K562 (cell line): ENCODE data around the gene NES. TPM values are rescaled to one million over a fixed set of nuclear protein-coding genes. Genes with fewer than 3 reads are reported as not detected.

Source experiments
- ATAC-seq: fragments of 200-7000 bp; cut with Tn5 transposase; 3 replicates; pipeline ENCODE4 v1.9.1; 2020; ENCODE audit warnings: moderate library complexity
- BruUV-seq: library from RNA; stranded (reverse); fragments of 400-500 nt; replicated peaks from 2 replicates; lab custom pipeline; 2021; lab: Mats Ljungman, UMichigan
- CTCF ChIA-PET: fragments of 300-600 bp; formaldehyde crosslinking; extraction: SDS; loops from one replicate; lab custom pipeline; 2021; ENCODE audit warnings: low intra/inter-chr PET ratio; lab: Yijun Ruan, JAX
- POLR2A ChIA-PET: fragments of 300-600, 350-650 bp; sonication (Branson Sonifier 250); formaldehyde crosslinking; extraction: SDS; loops from one replicate; lab custom pipeline; 2021; ENCODE audit warnings: antibody characterized with exemption, inconsistent platforms; lab: Yijun Ruan, JAX
- DNase-seq, 4 experiments: peaks; one replicate each; pipeline versions ENCODE4 v3.0.0 to v3.0.0-alpha.2; 2011 to 2018; ENCODE audit warnings: low spot score in 3 of 4, mixed read lengths in 3 of 4; ENCODE audit errors: extremely low read depth in 1 of 4
- FAIRE-seq: peaks from 2 replicates; lab custom pipeline; 2011; peaks lifted over from hg19 to GRCh38; lab: Jason Lieb, UNC
- H2AFZ ChIP-seq: 2 replicates; pipeline ENCODE4 v1.6.0; 2011; ENCODE audit warnings: low read depth, low read length, control low read depth, inconsistent platforms
- H3K27ac ChIP-seq: fragments of 200-600 bp; 3 replicates; pipeline ENCODE4 v1.8.0; 2011; ENCODE audit warnings: low read depth, mild to moderate bottlenecking, control low read depth, inconsistent platforms, low read length, moderate library complexity, mixed read lengths; ENCODE audit errors: extremely low read depth
- H3K27me3 ChIP-seq, 2 experiments: fragments of 300-600 bp in 1 of 2; 2 replicates in 1 of 2; 3 replicates in 1 of 2; pipeline versions ENCODE4 v1.6.0 to v1.8.0; 2011; ENCODE audit warnings: inconsistent platforms in 2 of 2, low read length in 2 of 2, mild to moderate bottlenecking in 1 of 2, mixed read lengths in 1 of 2, moderate library complexity in 1 of 2; ENCODE audit not compliant: control insufficient read depth in 2 of 2, insufficient read depth in 2 of 2
- H3K36me3 ChIP-seq: fragments of 300-600 bp; 3 replicates; pipeline ENCODE4 v1.8.0; 2011; ENCODE audit warnings: mild to moderate bottlenecking, low read length, inconsistent platforms; ENCODE audit not compliant: control insufficient read depth, insufficient read depth
- H3K4me1 ChIP-seq, 2 experiments: fragments of 200-600 bp in 1 of 2; replicated peaks in 1 of 2; 2 replicates in 1 of 2; 3 replicates in 1 of 2; pipeline versions ENCODE4 v1.5.1 to v1.8.0; 2011; ENCODE audit warnings: inconsistent platforms in 2 of 2, low read length in 2 of 2, mild to moderate bottlenecking in 1 of 2, mixed read lengths in 1 of 2, moderate library complexity in 1 of 2; ENCODE audit not compliant: control insufficient read depth in 2 of 2, insufficient read depth in 2 of 2
- H3K4me2 ChIP-seq: 2 replicates; pipeline ENCODE4 v1.6.1; 2011; ENCODE audit warnings: low read length, control low read depth, inconsistent platforms, mixed read lengths; ENCODE audit not compliant: insufficient read depth
- H3K4me3 ChIP-seq: fragments of 200-600 bp; sonication (generic), shearing (Covaris generic); 2 replicates; pipeline ENCODE4 v1.5.1; 2016; ENCODE audit warnings: control low read depth, inconsistent platforms
- H3K79me2 ChIP-seq: fragments of 200-600 bp; 3 replicates; pipeline ENCODE4 v1.8.0; 2011; ENCODE audit warnings: low read length, inconsistent platforms; ENCODE audit not compliant: control insufficient read depth, insufficient read depth
- H3K9ac ChIP-seq, 2 experiments: 2 replicates each; pipeline versions ENCODE4 v1.6.0 to v1.6.1; 2011; ENCODE audit warnings: low read depth in 2 of 2, low read length in 2 of 2, control low read depth in 1 of 2, inconsistent platforms in 1 of 2, mild to moderate bottlenecking in 1 of 2, mixed read lengths in 1 of 2; ENCODE audit not compliant: insufficient read depth in 1 of 2
- H3K9me1 ChIP-seq: one replicate; pipeline ENCODE4 v1.6.0; 2011; ENCODE audit warnings: inconsistent platforms, mild to moderate bottlenecking, low read length, moderate library complexity; ENCODE audit not compliant: control insufficient read depth, insufficient read depth
- H3K9me3 ChIP-seq: replicated peaks from 2 replicates; pipeline ENCODE4 v1.5.1; 2011; ENCODE audit warnings: low read depth, low read length, inconsistent platforms; ENCODE audit not compliant: control insufficient read depth, insufficient read depth
- H4K20me1 ChIP-seq: replicated peaks from 2 replicates; pipeline ENCODE4 v1.6.1; 2011; ENCODE audit warnings: low read length, inconsistent platforms, mixed read lengths; ENCODE audit not compliant: control insufficient read depth, insufficient read depth
- CCNT2 ChIP-seq: IDR thresholded peaks from 2 replicates; pipeline ENCODE4 v1.6.1; 2011; ENCODE audit warnings: borderline replicate concordance, low read depth, mild to moderate bottlenecking, moderate library complexity, mixed read lengths, low read length; ENCODE audit not compliant: insufficient read length; ENCODE audit errors: extremely low read depth
- CHD4 ChIP-seq: fragments of 200-600 bp; sonication (generic); IDR thresholded peaks from 3 replicates; pipeline ENCODE4 v1.6.1; 2012; ENCODE audit warnings: low read depth, mild to moderate bottlenecking, mixed read lengths, low read length, inconsistent platforms; ENCODE audit not compliant: insufficient read depth, insufficient replicate concordance, poor library complexity, severe bottlenecking
- ELK3 ChIP-seq: fragments of 450-650 bp; formaldehyde crosslinking; IDR thresholded peaks from 2 replicates; pipeline ENCODE4 v1.4.0; 2020; ENCODE audit warnings: mild to moderate bottlenecking
- HIVEP1 ChIP-seq: fragments of 250-450 bp; sonication (Bioruptor Pico); IDR thresholded peaks from 2 replicates; pipeline ENCODE4 v1.4.0; 2020; ENCODE audit warnings: mild to moderate bottlenecking
- OTX1 ChIP-seq: fragments of 450-650 bp; formaldehyde crosslinking; IDR thresholded peaks from 2 replicates; pipeline ENCODE4 v1.4.0; 2022; ENCODE audit warnings: mild to moderate bottlenecking
- PHB2 ChIP-seq: fragments of 450-650 bp; IDR thresholded peaks from 2 replicates; pipeline ENCODE4 v1.6.1; 2017; ENCODE audit warnings: low read depth
- POLR2G ChIP-seq: fragments of 200-400 bp; formaldehyde crosslinking; IDR thresholded peaks from 2 replicates; pipeline ENCODE4 v1.6.1; 2017; ENCODE audit warnings: low read depth, mild to moderate bottlenecking, antibody characterized with exemption, low read length, moderate library complexity
- RBFOX2 ChIP-seq: fragments of 200-400 bp; formaldehyde crosslinking; IDR thresholded peaks from 2 replicates; pipeline ENCODE4 v1.6.1; 2017; ENCODE audit warnings: low read depth, mild to moderate bottlenecking, low read length, moderate library complexity
- SAFB ChIP-seq: fragments of 200-400 bp; formaldehyde crosslinking; IDR thresholded peaks from 2 replicates; pipeline ENCODE4 v1.6.1; 2017; ENCODE audit warnings: low read depth, low read length, borderline replicate concordance
- SRSF3 ChIP-seq: fragments of 200-400 bp; formaldehyde crosslinking; IDR thresholded peaks from 2 replicates; pipeline ENCODE4 v1.6.1; 2016; ENCODE audit warnings: mild to moderate bottlenecking, low read length, moderate library complexity; ENCODE audit not compliant: insufficient read depth
- U2AF2 ChIP-seq: fragments of 200-400 bp; formaldehyde crosslinking; optimal IDR thresholded peaks from 2 replicates; pipeline ENCODE3; 2017; ENCODE audit warnings: low read depth, mild to moderate bottlenecking, low read length
- ZBTB33 ChIP-seq: sonication (generic); formaldehyde crosslinking; IDR thresholded peaks from 2 replicates; pipeline ENCODE4 v1.8.1; 2023; ENCODE audit warnings: mild to moderate bottlenecking, missing genetic modification reagents
- ZNF140 ChIP-seq: fragments of 250-450 bp; sonication (Bioruptor Pico); IDR thresholded peaks from 2 replicates; pipeline ENCODE4 v1.8.0; 2021; ENCODE audit warnings: moderate library complexity, mild to moderate bottlenecking, inconsistent platforms
- ZNF280A ChIP-seq: fragments of 450-650 bp; IDR thresholded peaks from 2 replicates; pipeline ENCODE4 v1.6.1; 2018; ENCODE audit warnings: mild to moderate bottlenecking, low read depth; ENCODE audit not compliant: partially characterized antibody
- ZNF41 ChIP-seq: fragments of 250-450 bp; sonication (Bioruptor Pico); conservative IDR thresholded peaks from 2 replicates; pipeline ENCODE4 v1.4.0; 2020; ENCODE audit warnings: mild to moderate bottlenecking
- ZNF431 ChIP-seq: sonication (generic); formaldehyde crosslinking; IDR thresholded peaks from 2 replicates; pipeline ENCODE4 v1.8.0; 2022; ENCODE audit warnings: mild to moderate bottlenecking, missing genetic modification reagents
- ZNF766 ChIP-seq: fragments of 200-800 bp; sonication (Bioruptor generic); conservative IDR thresholded peaks from 2 replicates; pipeline ENCODE4 v1.6.1; 2016; ENCODE audit warnings: missing genetic modification characterization, missing compliant biosample characterization
- WGBS: fragments of 100-300 bp; shearing (Covaris generic); methylation state at CpG from one replicate; pipeline ENCODE4 v1.1.6; 2016; ENCODE audit warnings: low coverage, mixed read lengths; ENCODE audit not compliant: insufficient coverage; ENCODE audit errors: missing lambda C conversion rate; 5-methylcytosine and 5-hydroxymethylcytosine counted together
- in situ Hi-C: fragments of 300-500 bp; cut with MboI; formaldehyde crosslinking; loops from 4 replicates; pipeline ENCODE4 v1.15.0; 2018; ENCODE audit warnings: inconsistent platforms, mixed read lengths
- intact Hi-C: fragments of 100-400 bp; cut with micrococcal nuclease; formaldehyde crosslinking; loops from 2 replicates; pipeline ENCODE4 v1.14.2; 2022
- polyA plus RNA-seq, 8 experiments: library from polyadenylated mRNA; depleted of rRNA in 4 of 8; stranded (reverse) in 5 of 8; unstranded in 3 of 8; fragments of >200 nt; fragmentation: Nextera tagmentation in 2 of 8; fragmentation: Illumina TruSeq in 1 of 8; extraction: Ambion mirVana in 2 of 8; extraction: Trizol in 1 of 8; gene quantifications; 2 replicates each; pipeline versions ENCODE4 v1.2.1 to v1.2.3, GENCODE V29; 2011 to 2014; ENCODE audit warnings: inconsistent platforms in 1 of 8, missing spikeins in 1 of 8
- total RNA-seq, 7 experiments: library from RNA; depleted of rRNA in 6 of 7; stranded (reverse); fragments of >200 nt in 6 of 7; fragmentation: Illumina TruSeq in 2 of 7; extraction: Trizol in 2 of 7; gene quantifications; 2 replicates each; pipeline versions ENCODE4 v1.2.1 to v1.2.3, GENCODE V29; 2011 to 2021; ENCODE audit warnings: low replicate concordance in 1 of 7

NES gene
- total and polyA plus RNA-seq, 9 of the 15 experiments (the other 6 are each of a cell fraction or from before 2014, with no cell fraction given) = 0.10 to 8.6 (median 4.2) TPM

- FAIRE-seq = no peak
- WGBS = 86% methylated on average over 29 of the region's 40 CpGs
- no peak overlapping the region for H3K27ac ChIP-seq
- peaks cover 0 to 24% of the 10 kb centered on the region in 2 experiments; a peak in 2 of 5 replicates for H3K4me1 ChIP-seq
- POLR2A ChIA-PET = interaction anchor here (0.6 to 3.4 kb wide), 6 partner anchors 9 to 42 kb away, joined by 3 to 21 read pairs (median 3); no protein-coding TSS in a partner anchor
- CTCF ChIA-PET = no interaction called here
- H4K20me1 ChIP-seq = peaks cover 50% of the 10 kb centered on the region
- peaks cover 43% of the 10 kb centered on the region for H3K36me3 ChIP-seq
- no peak overlapping the region for H3K4me2 ChIP-seq
- in situ Hi-C loops = no loop called here
- H3K79me2 ChIP-seq = no peaks in the 10 kb centered on the region
- BruUV-seq = TSS peak; percentile 24
- H3K4me3 ChIP-seq = no peak overlapping the region
- H3K9me3 ChIP-seq = no peaks in the 10 kb centered on the region
- no peaks in the 10 kb centered on the region for H3K27me3 ChIP-seq
- no peak overlapping the region for H2AFZ ChIP-seq
- intact Hi-C loops = no loop called here
- no peak overlapping the region for H3K9ac ChIP-seq
- no peak for ATAC-seq
- no peak for DNase-seq
- H3K9me1 ChIP-seq = no peaks in the 10 kb centered on the region
- TF ChIP-seq ELK3 (CRISPR knock-in tag) = no peak
- no peak for TF ChIP-seq ZNF41 (CRISPR knock-in tag)
- TF ChIP-seq U2AF2 = no peak
- TF ChIP-seq ZBTB33 (CRISPR knock-in tag) = peak; percentile 59; the same call in 1 of the 2 replicates
- no peak for TF ChIP-seq ZNF431 (CRISPR knock-in tag)
- peak; percentile 62 for TF ChIP-seq RBFOX2
- TF ChIP-seq SAFB = no peak
- TF ChIP-seq CHD4 = no peak
- no peak for TF ChIP-seq HIVEP1 (CRISPR knock-in tag)
- TF ChIP-seq ZNF766 = no peak
- peak; percentile 79 for TF ChIP-seq POLR2G
- TF ChIP-seq CCNT2 = peak; percentile 26
- TF ChIP-seq PHB2 = no peak
- no peak for TF ChIP-seq OTX1 (CRISPR knock-in tag)
- no peak for TF ChIP-seq ZNF280A
- TF ChIP-seq ZNF140 = no peak
- TF ChIP-seq SRSF3 = no peak
Observed at GRCh38 chr1:156642265-156643048, 34.8 kb downstream of the NES start.
